Thoracic aorta (tissue), 2 donors: ENCODE measurements around the gene IYD. TPM values are rescaled to one million over a fixed set of nuclear protein-coding genes. Genes with fewer than 3 reads are reported as not detected.

Experiments
- ATAC-seq: fragments of 150-250 bp; one replicate; pipeline ENCODE4 v1.8.0; 2017; ENCODE audit warnings: low read depth; ENCODE audit not compliant: insufficient number of reproducible peaks, low FRiP score
- DNase-seq: peaks from one replicate; pipeline ENCODE4 v3.0.0-alpha.2; 2020; ENCODE audit warnings: low spot score
- H3K27ac ChIP-seq, 2 donors: fragments of 200-600 bp; sonication (generic); 1 replicate in 1 of 2; 2 replicates in 1 of 2; pipeline ENCODE4 v1.5.1; 2016; ENCODE audit warnings: mild to moderate bottlenecking in 2 of 2, moderate library complexity in 2 of 2
- H3K27me3 ChIP-seq: fragments of 200-600 bp; sonication (generic); replicated peaks from 2 replicates; pipeline ENCODE4 v1.6.0; 2016; ENCODE audit warnings: mild to moderate bottlenecking; ENCODE audit not compliant: insufficient read depth
- H3K36me3 ChIP-seq: fragments of 200-600 bp; sonication (generic); one replicate; pipeline ENCODE4 v1.5.1; 2016
- H3K4me1 ChIP-seq, 2 donors: fragments of 200-600 bp; sonication (generic); 1 replicate in 1 of 2; 2 replicates in 1 of 2; pipeline versions ENCODE4 v1.5.1 to v1.6.0; 2016; ENCODE audit warnings: low read depth in 2 of 2, mild to moderate bottlenecking in 1 of 2; ENCODE audit not compliant: control insufficient read depth in 1 of 2
- H3K4me3 ChIP-seq: fragments of 200-600 bp; sonication (generic); 2 replicates; pipeline ENCODE4 v1.5.1; 2016; ENCODE audit warnings: mild to moderate bottlenecking
- H3K9me3 ChIP-seq: fragments of 200-600 bp; sonication (generic); 2 replicates; pipeline ENCODE4 v1.5.1; 2016
- total RNA-seq, 2 donors: library from RNA; depleted of rRNA; stranded (reverse); fragments of >200 nt; gene quantifications; one replicate each; pipeline versions ENCODE4 v1.1.0 to v1.2.3, GENCODE V29; 2016
- TF ChIP-seq, protein P1 (sequence below): fragments of 200-600 bp; sonication (generic); IDR thresholded peaks from one replicate; pipeline ENCODE4 v1.5.1; 2019; ENCODE audit warnings: antibody characterized with exemption

Gene IYD
- total RNA-seq, 2 donors from 2014 or later, result 0.27 to 2.3 TPM

DNA sequence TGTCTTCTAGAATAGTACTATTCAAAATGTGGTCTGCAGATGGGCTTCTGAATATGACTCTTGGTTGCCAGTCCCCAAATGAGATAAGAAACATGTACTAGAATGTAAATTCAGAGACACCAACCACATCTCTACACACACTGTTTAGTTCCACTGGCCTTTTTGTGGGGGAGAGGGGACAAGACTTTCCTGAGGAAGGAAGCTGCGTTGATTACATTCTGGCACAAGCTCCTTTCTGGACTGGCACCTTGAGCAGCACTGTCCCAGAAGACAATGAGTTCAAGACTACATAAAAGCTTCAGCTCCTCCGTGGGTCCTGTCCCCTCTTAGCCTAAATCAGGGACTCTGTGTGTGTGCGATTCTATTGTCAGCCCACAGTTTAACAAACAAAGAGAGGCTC, 6.9 kb upstream of the IYD start:
- TF ChIP-seq, protein P1, sequence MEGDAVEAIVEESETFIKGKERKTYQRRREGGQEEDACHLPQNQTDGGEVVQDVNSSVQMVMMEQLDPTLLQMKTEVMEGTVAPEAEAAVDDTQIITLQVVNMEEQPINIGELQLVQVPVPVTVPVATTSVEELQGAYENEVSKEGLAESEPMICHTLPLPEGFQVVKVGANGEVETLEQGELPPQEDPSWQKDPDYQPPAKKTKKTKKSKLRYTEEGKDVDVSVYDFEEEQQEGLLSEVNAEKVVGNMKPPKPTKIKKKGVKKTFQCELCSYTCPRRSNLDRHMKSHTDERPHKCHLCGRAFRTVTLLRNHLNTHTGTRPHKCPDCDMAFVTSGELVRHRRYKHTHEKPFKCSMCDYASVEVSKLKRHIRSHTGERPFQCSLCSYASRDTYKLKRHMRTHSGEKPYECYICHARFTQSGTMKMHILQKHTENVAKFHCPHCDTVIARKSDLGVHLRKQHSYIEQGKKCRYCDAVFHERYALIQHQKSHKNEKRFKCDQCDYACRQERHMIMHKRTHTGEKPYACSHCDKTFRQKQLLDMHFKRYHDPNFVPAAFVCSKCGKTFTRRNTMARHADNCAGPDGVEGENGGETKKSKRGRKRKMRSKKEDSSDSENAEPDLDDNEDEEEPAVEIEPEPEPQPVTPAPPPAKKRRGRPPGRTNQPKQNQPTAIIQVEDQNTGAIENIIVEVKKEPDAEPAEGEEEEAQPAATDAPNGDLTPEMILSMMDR, result no peak

GRCh38 chr6:150363733-150364132, 5.1 kb upstream of the IYD start:
- no peak for ATAC-seq

More for the DNA sequence above, 6.9 kb upstream of the IYD start:
- Histone ChIP-seq H3K4me1 (no peaks in the 10 kb centered on the region), H3K9me3 (no peaks in the 10 kb centered on the region), H3K27ac (no peak overlapping the region), H3K36me3 (no peaks in the 10 kb centered on the region), H3K27me3 (no peaks in the 10 kb centered on the region), H3K4me3 (no peak overlapping the region)
- no peak for ATAC-seq
- no peak for DNase-seq

GRCh38 chr6:150366118-150366778, 2.6 kb upstream of the IYD start:
- Histone ChIP-seq H3K9me3 (no peaks in the 10 kb centered on the region), H3K36me3 (no peaks in the 10 kb centered on the region), H3K27ac (no peak overlapping the region), H3K4me1 (no peaks in the 10 kb centered on the region), H3K27me3 (no peaks in the 10 kb centered on the region), H3K4me3 (no peak overlapping the region)
- DNase-seq (no peak), ATAC-seq (no peak)
- TF ChIP-seq, protein P1, result no peak

More at GRCh38 chr6:150363733-150364132, 5.1 kb upstream of the IYD start:
- no peaks in the 10 kb centered on the region for H3K36me3 ChIP-seq
- no peak overlapping the region for H3K27ac ChIP-seq
- no peaks in the 10 kb centered on the region for H3K9me3 ChIP-seq
- H3K4me1 ChIP-seq, result no peaks in the 10 kb centered on the region
- no peak for DNase-seq
- no peaks in the 10 kb centered on the region for H3K27me3 ChIP-seq
- no peak overlapping the region for H3K4me3 ChIP-seq
- TF ChIP-seq, protein P1, result no peak

- ATAC-seq (no peak), DNase-seq (no peak)
- Histone ChIP-seq H3K27ac (no peak overlapping the region), H3K4me1 (peaks cover 6 to 20% of the 10 kb centered on the region in 2 donors), H3K27me3 (no peaks in the 10 kb centered on the region), H3K36me3 (no peaks in the 10 kb centered on the region), H3K9me3 (no peaks in the 10 kb centered on the region), H3K4me3 (no peak overlapping the region)
- TF ChIP-seq, protein P1, result no peak
These were observed 596 bp downstream of the IYD start for GRCh38 chr6:150369408-150369807.

GRCh38 chr6:150370112-150370511, 1.3 kb downstream of the IYD start:
- Histone ChIP-seq H3K9me3 (no peaks in the 10 kb centered on the region), H3K27ac (no peak overlapping the region), H3K4me1 (peaks cover 6 to 20% of the 10 kb centered on the region in 2 donors), H3K27me3 (no peaks in the 10 kb centered on the region), H3K4me3 (no peak overlapping the region), H3K36me3 (no peaks in the 10 kb centered on the region)
- TF ChIP-seq, protein P1, result no peak
- no peak for ATAC-seq
- DNase-seq, result no peak
